ENCODE data around the gene LRRC59.

LRRC59 gene

DNA sequence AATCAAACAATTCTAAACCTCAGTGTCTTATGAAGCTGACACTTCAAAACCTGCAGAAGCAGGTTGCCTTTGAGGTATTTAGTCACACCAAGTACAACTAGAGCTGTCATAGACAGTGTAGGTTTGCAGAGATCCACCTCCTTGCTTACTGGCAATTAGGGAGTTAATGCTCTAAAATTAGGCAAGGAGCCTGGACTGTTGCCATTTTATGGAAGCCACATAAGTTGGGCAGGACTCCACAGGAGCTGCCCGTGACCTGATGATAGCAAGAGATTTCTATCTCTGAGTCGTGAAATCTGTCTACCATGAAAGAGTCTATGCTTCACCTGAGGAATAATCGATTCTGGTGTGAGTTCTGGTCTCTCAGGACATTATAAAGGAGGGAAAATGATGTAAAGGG, 15.4 kb downstream of the LRRC59 start:
- H3K4me3 ChIP-seq (ENCODE audit: low read length), result no peak overlapping the region
- TF ChIP-seq, protein P1, sequence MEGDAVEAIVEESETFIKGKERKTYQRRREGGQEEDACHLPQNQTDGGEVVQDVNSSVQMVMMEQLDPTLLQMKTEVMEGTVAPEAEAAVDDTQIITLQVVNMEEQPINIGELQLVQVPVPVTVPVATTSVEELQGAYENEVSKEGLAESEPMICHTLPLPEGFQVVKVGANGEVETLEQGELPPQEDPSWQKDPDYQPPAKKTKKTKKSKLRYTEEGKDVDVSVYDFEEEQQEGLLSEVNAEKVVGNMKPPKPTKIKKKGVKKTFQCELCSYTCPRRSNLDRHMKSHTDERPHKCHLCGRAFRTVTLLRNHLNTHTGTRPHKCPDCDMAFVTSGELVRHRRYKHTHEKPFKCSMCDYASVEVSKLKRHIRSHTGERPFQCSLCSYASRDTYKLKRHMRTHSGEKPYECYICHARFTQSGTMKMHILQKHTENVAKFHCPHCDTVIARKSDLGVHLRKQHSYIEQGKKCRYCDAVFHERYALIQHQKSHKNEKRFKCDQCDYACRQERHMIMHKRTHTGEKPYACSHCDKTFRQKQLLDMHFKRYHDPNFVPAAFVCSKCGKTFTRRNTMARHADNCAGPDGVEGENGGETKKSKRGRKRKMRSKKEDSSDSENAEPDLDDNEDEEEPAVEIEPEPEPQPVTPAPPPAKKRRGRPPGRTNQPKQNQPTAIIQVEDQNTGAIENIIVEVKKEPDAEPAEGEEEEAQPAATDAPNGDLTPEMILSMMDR (conservative IDR thresholded peaks at IDR 0.05; ENCODE audit: low read length), result no peak
- peak; percentile 35 for DNase-seq (ENCODE audit: low read depth)

- H3K4me3 ChIP-seq (ENCODE audit: low read length), result no peak overlapping the region
- TF ChIP-seq, protein P1 (conservative IDR thresholded peaks at IDR 0.05; ENCODE audit: low read length), result no peak
- no peak for DNase-seq (ENCODE audit: low read depth)
Observed at GRCh38 chr17:50381260-50381815, 16.0 kb downstream of the LRRC59 start.

- TF ChIP-seq, protein P1 (conservative IDR thresholded peaks at IDR 0.05; ENCODE audit: low read length), result peak; percentile 8; the same call in 1 of the 2 replicates
- no peak for DNase-seq (ENCODE audit: low read depth)
- H3K4me3 ChIP-seq (ENCODE audit: low read length), result no peak overlapping the region
Observed at GRCh38 chr17:50380369-50381259, 16.7 kb downstream of the LRRC59 start.

DNA sequence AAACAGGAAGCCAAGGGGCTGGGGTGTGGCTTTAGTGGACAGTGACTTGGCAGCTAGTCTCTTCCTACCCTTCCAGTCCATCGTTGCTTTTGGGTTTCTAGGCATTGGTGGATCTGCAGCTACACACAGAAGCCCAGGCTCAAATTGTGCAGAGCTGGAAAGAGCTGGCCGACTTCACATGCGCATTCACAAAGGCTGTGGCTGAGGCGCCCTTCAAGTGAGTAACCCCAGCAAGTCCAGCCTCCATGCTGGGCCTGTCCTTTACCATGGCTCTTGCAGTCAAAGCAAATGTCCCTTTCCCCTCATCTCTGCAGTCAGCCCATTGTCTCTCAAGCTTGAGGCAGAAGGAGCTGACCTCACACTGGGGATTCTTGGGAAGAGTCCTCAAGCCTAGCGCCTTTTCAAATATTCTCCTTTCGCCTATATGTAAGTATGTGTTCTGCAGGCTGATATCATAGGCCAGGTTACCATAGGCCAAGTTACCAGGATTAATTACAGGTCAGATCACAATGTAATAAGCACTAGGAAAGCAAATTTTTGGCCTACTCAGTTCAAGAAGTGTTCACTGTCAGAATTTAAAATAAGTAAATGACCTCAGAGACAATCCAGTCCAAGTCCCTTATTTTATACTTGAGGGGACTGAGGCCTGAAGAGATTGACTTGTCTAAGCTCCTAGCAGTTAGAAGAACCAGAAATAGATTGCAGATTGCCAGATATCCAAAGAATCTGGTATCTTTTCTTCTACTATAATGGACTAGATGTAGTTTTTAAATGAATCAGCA, 17.8 kb downstream of the LRRC59 start:
- TF ChIP-seq, protein P1 (conservative IDR thresholded peaks at IDR 0.05; ENCODE audit: low read length), result no peak
- no peak overlapping the region for H3K4me3 ChIP-seq (ENCODE audit: low read length)
- DNase-seq (ENCODE audit: low read depth), result no peak

DNA sequence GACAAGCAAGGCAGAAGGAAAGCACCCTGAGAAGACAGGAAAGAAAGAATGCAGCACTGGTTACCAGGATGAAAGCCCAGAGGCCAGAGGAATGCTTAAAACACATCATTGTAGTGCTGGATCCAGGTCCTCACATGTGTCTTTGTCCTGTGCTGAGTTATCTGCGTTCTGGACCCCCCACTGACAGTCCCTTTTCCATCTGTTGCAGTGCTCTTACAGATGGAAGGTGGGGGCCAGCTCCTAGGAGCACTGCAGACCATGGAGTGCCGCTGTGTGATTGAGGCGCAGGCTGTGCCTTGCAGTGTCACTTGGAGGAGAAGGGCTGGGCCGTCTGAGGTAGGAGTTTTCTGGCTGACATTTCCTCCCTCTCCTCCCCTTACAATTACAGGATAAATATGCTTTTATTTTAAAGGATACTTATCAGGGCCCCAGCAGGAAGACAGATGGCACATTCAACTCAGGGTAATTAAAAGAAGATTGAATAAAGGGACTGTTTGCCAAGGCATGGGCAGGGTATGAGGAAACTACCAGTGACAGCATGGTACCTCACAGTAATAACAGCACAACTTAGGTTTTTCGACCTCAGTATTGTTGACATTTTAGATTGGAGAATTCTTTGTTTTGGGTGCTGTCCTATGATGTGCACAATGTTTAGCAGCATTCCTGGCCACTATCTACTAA, 21.3 kb downstream of the LRRC59 start:
- TF ChIP-seq, protein P1 (conservative IDR thresholded peaks at IDR 0.05; ENCODE audit: low read length), result no peak
- no peak for DNase-seq (ENCODE audit: low read depth)
- H3K4me3 ChIP-seq (ENCODE audit: low read length), result no peak overlapping the region

- no peak for DNase-seq (ENCODE audit: low read depth)
- TF ChIP-seq, protein P1 (conservative IDR thresholded peaks at IDR 0.05; ENCODE audit: low read length), result no peak
- H3K4me3 ChIP-seq (ENCODE audit: low read length), result peak overlapping the region; percentile 83
Observed at GRCh38 chr17:50373705-50374104, 23.6 kb downstream of the LRRC59 start.

Data from AG10803 (cell line).